Measurements from ENCODE around the gene RCCD1.

GRCh38 chr15:90968434-90968833 is 13.8 kb downstream of the RCCD1 start:
- TF ChIP-seq POLR2A (IDR thresholded peaks at IDR 0.05) (no peak), CTCF (IDR thresholded peaks at IDR 0.05) (no peak), POLR2AphosphoS5 (IDR thresholded peaks at IDR 0.05) (no peak)

All from breast epithelium (tissue), 3 donors.